Measurements from ENCODE around the gene BTBD9. TPM values are rescaled to one million over a fixed set of nuclear protein-coding genes. Genes with fewer than 3 reads are reported as not detected.

BTBD9 gene
- total RNA-seq, 1 donor from 2014 or later: 10.3 TPM

DNA sequence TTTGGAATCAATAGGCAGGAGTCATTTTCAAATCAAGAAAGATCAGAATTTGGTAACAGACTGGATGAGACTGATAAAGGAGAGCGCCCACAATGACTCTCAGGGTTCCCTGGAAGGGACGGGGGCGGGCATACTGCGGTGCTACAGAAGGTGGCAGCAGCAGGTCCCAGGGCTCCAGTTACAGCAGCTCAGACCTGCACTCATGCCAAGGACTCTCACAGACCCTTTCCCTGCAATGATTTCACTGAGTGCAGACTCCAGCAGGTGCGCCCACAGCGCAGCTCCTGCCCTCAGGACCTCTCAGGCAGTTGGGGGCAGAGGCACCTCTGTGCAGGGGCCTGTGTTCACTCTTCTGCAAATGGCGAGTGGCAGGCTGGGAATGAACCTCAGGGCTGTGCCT, 460.4 kb downstream of the BTBD9 start:
- no peak overlapping the region for H3K4me3 Mint-ChIP-seq (ENCODE audit: unreplicated experiment)
- H3K27me3 ChIP-seq (ENCODE audit: insufficient read depth, low read length): no peaks in the 10 kb centered on the region
- no peaks in the 10 kb centered on the region for H3K79me2 ChIP-seq (ENCODE audit: insufficient read depth, low read length)
- peak overlapping the region; percentile 53 for H3K27ac Mint-ChIP-seq (ENCODE audit: unreplicated experiment)
- DNase-seq (ENCODE audit: low read depth): no peak
- no peaks in the 10 kb centered on the region for H3K27me3 Mint-ChIP-seq (ENCODE audit: low read depth, unreplicated experiment)
- H3K27ac ChIP-seq (ENCODE audit: low read depth, low read length): no peak overlapping the region
- H3K4me3 ChIP-seq (ENCODE audit: insufficient read depth, low read depth, low read length): no peak overlapping the region
- H3K4me1 Mint-ChIP-seq (ENCODE audit: low read depth, unreplicated experiment): peaks cover 5% of the 10 kb centered on the region
- H2AFZ ChIP-seq (ENCODE audit: low read depth, low read length): no peak overlapping the region
- no peak overlapping the region for H3K4me2 ChIP-seq (ENCODE audit: low read length)
- TF ChIP-seq, protein P1, sequence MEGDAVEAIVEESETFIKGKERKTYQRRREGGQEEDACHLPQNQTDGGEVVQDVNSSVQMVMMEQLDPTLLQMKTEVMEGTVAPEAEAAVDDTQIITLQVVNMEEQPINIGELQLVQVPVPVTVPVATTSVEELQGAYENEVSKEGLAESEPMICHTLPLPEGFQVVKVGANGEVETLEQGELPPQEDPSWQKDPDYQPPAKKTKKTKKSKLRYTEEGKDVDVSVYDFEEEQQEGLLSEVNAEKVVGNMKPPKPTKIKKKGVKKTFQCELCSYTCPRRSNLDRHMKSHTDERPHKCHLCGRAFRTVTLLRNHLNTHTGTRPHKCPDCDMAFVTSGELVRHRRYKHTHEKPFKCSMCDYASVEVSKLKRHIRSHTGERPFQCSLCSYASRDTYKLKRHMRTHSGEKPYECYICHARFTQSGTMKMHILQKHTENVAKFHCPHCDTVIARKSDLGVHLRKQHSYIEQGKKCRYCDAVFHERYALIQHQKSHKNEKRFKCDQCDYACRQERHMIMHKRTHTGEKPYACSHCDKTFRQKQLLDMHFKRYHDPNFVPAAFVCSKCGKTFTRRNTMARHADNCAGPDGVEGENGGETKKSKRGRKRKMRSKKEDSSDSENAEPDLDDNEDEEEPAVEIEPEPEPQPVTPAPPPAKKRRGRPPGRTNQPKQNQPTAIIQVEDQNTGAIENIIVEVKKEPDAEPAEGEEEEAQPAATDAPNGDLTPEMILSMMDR (IDR thresholded peaks at IDR 0.05; ENCODE audit: insufficient read depth, low read depth, low read length): no peak
- TF ChIP-seq EZH2 (IDR thresholded peaks at IDR 0.05; ENCODE audit: insufficient read depth, low read length): no peak
- H4K20me1 ChIP-seq (ENCODE audit: insufficient read depth, low read length): no peaks in the 10 kb centered on the region
- no peak for FAIRE-seq
- H3K9me3 ChIP-seq (ENCODE audit: insufficient read depth, low read depth, low read length): no peaks in the 10 kb centered on the region
- peaks cover 7% of the 10 kb centered on the region for H3K36me3 Mint-ChIP-seq (ENCODE audit: low read depth, unreplicated experiment)
- no peaks in the 10 kb centered on the region for H3K36me3 ChIP-seq (ENCODE audit: insufficient read depth, low read length)
- H3K4me1 ChIP-seq (ENCODE audit: insufficient read depth, low read length): no peaks in the 10 kb centered on the region
- H3K9me3 Mint-ChIP-seq (ENCODE audit: unreplicated experiment): no peaks in the 10 kb centered on the region
- H3K9ac ChIP-seq (ENCODE audit: low read length): no peak overlapping the region

DNA sequence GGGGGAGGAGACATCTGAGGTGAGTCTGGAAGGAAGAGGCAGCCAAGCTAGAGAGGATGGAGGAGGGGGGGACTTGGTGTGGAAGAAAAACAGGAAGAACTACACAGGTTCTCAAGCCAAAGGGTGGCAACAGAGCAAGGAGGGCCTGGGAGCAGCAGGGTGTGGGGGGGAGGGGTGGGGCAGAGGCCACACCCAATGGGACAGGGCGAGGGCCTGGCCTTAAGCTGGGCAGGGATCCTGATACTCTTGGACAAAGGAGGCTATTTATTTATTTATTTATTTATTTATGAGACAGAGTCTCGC, 461.2 kb downstream of the BTBD9 start:
- Histone ChIP-seq H3K4me2 (ENCODE audit: low read length) (no peak overlapping the region), H3K36me3 (ENCODE audit: insufficient read depth, low read length) (no peaks in the 10 kb centered on the region), H3K27ac (ENCODE audit: low read depth, low read length) (no peak overlapping the region), H3K4me1 (ENCODE audit: insufficient read depth, low read length) (no peaks in the 10 kb centered on the region), H3K4me3 (ENCODE audit: insufficient read depth, low read depth, low read length) (no peak overlapping the region), H3K27me3 (ENCODE audit: insufficient read depth, low read length) (no peaks in the 10 kb centered on the region), H3K9me3 (ENCODE audit: insufficient read depth, low read depth, low read length) (no peaks in the 10 kb centered on the region), H3K79me2 (ENCODE audit: insufficient read depth, low read length) (no peaks in the 10 kb centered on the region), H3K9ac (ENCODE audit: low read length) (no peak overlapping the region), H2AFZ (ENCODE audit: low read depth, low read length) (no peak overlapping the region), H4K20me1 (ENCODE audit: insufficient read depth, low read length) (no peaks in the 10 kb centered on the region)
- H3K4me3 Mint-ChIP-seq (ENCODE audit: unreplicated experiment): no peak overlapping the region
- FAIRE-seq: no peak
- no peak overlapping the region for H3K27ac Mint-ChIP-seq (ENCODE audit: unreplicated experiment)
- TF ChIP-seq, protein P1 (IDR thresholded peaks at IDR 0.05; ENCODE audit: insufficient read depth, low read depth, low read length): no peak
- TF ChIP-seq EZH2 (IDR thresholded peaks at IDR 0.05; ENCODE audit: insufficient read depth, low read length): no peak
- no peaks in the 10 kb centered on the region for H3K27me3 Mint-ChIP-seq (ENCODE audit: low read depth, unreplicated experiment)
- no peaks in the 10 kb centered on the region for H3K9me3 Mint-ChIP-seq (ENCODE audit: unreplicated experiment)
- DNase-seq (ENCODE audit: low read depth): no peak
- peaks cover 5% of the 10 kb centered on the region for H3K4me1 Mint-ChIP-seq (ENCODE audit: low read depth, unreplicated experiment)
- peaks cover 7% of the 10 kb centered on the region for H3K36me3 Mint-ChIP-seq (ENCODE audit: low read depth, unreplicated experiment)

DNA sequence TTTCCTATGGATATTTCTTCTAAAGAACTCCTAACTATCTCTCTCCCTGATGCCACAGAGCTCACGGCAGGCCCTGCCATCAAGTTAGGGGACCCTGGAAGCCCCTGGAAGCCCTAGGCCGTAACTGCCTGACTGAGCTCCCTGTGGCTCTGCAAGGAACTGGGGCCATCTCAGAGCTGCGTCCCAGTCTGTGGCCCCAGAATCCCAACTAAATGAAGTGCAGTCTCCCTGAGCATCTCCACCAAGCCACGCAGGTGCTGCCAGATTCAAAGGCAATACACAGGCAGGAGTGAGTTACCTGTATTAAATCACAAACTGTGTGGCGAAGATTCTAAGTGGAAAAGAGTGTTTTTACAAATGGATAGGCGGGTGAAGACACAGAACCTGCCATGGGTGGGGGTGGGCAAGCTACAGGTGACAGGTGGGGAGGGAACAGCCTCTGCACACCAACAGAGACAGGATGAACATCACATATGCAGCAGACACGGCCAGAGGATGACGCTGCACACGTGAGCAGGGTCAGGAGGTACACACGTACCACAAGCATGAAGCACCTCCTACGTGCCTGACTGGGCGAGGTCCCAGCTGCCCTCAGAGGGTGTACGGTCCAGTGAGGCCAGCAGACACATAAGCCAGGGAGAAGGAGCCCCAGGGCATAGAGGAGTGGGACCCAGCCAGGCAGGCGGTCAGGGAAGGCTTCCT, 461.7 kb downstream of the BTBD9 start:
- Histone ChIP-seq H3K27me3 (ENCODE audit: insufficient read depth, low read length) (no peaks in the 10 kb centered on the region), H2AFZ (ENCODE audit: low read depth, low read length) (no peak overlapping the region), H3K36me3 (ENCODE audit: insufficient read depth, low read length) (no peaks in the 10 kb centered on the region), H3K9me3 (ENCODE audit: insufficient read depth, low read depth, low read length) (no peaks in the 10 kb centered on the region), H3K4me3 (ENCODE audit: insufficient read depth, low read depth, low read length) (no peak overlapping the region), H3K27ac (ENCODE audit: low read depth, low read length) (no peak overlapping the region), H3K4me2 (ENCODE audit: low read length) (no peak overlapping the region), H3K79me2 (ENCODE audit: insufficient read depth, low read length) (no peaks in the 10 kb centered on the region), H3K4me1 (ENCODE audit: insufficient read depth, low read length) (no peaks in the 10 kb centered on the region), H4K20me1 (ENCODE audit: insufficient read depth, low read length) (no peaks in the 10 kb centered on the region), H3K9ac (ENCODE audit: low read length) (no peak overlapping the region)
- no peak for FAIRE-seq
- TF ChIP-seq EZH2 (IDR thresholded peaks at IDR 0.05; ENCODE audit: insufficient read depth, low read length): no peak
- TF ChIP-seq, protein P1 (IDR thresholded peaks at IDR 0.05; ENCODE audit: insufficient read depth, low read depth, low read length): no peak
- H3K9me3 Mint-ChIP-seq (ENCODE audit: unreplicated experiment): no peaks in the 10 kb centered on the region
- H3K4me3 Mint-ChIP-seq (ENCODE audit: unreplicated experiment): peak overlapping the region; percentile 27
- H3K27ac Mint-ChIP-seq (ENCODE audit: unreplicated experiment): no peak overlapping the region
- H3K27me3 Mint-ChIP-seq (ENCODE audit: low read depth, unreplicated experiment): no peaks in the 10 kb centered on the region
- H3K36me3 Mint-ChIP-seq (ENCODE audit: low read depth, unreplicated experiment): peaks cover 7% of the 10 kb centered on the region
- DNase-seq (ENCODE audit: low read depth): no peak
- peaks cover 5% of the 10 kb centered on the region for H3K4me1 Mint-ChIP-seq (ENCODE audit: low read depth, unreplicated experiment)
